Panc1 (cell line): ENCODE measurements around the gene SLC4A4. TPM values are rescaled to one million over a fixed set of nuclear protein-coding genes. Genes with fewer than 3 reads are reported as not detected.

ENCODE experiments used
- ATAC-seq: fragments of 200-7000 bp; cut with Tn5 transposase; 2 replicates; pipeline ENCODE4 v1.9.1; 2020; ENCODE audit warnings: mild to moderate bottlenecking, moderate library complexity
- BruUV-seq: library from RNA; stranded (reverse); fragments of 400-500 nt; replicated peaks from 2 replicates; lab custom pipeline; 2021; lab: Mats Ljungman, UMichigan
- CTCF ChIA-PET: fragments of 300-600 bp; sonication (Branson Sonifier 250); formaldehyde crosslinking; loops from one replicate; lab custom pipeline; 2022; ENCODE audit warnings: antibody characterized with exemption; lab: Charles Lee
- POLR2A ChIA-PET: fragments of 300-600 bp; sonication (Branson Sonifier 250); formaldehyde crosslinking; loops from one replicate; lab custom pipeline; 2022; ENCODE audit warnings: antibody characterized with exemption; lab: Charles Lee
- DNase-seq: peaks from one replicate; pipeline ENCODE4 v3.0.0-alpha.2; 2010; ENCODE audit warnings: low read depth, low spot score
- H3K27ac ChIP-seq: 2 replicates; pipeline ENCODE4 v1.5.1; 2011; ENCODE audit warnings: mild to moderate bottlenecking, low read length, inconsistent platforms
- H3K27me3 ChIP-seq: fragments of 200-500 bp; sonication (Bioruptor generic); 2 replicates; pipeline ENCODE4 v1.6.0; 2014; ENCODE audit warnings: low read length, inconsistent platforms; ENCODE audit not compliant: control insufficient read depth, insufficient read depth
- H3K36me3 ChIP-seq: fragments of 200-500 bp; sonication (Bioruptor generic); 2 replicates; pipeline ENCODE4 v1.5.1; 2014; ENCODE audit warnings: inconsistent platforms, mild to moderate bottlenecking, low read length, moderate library complexity; ENCODE audit not compliant: control insufficient read depth, insufficient read depth
- H3K4me1 ChIP-seq: 2 replicates; pipeline ENCODE4 v1.5.1; 2011; ENCODE audit warnings: inconsistent platforms, mild to moderate bottlenecking, low read length, moderate library complexity; ENCODE audit not compliant: control insufficient read depth, insufficient read depth
- H3K4me3 ChIP-seq, 2 experiments: 2 replicates each; pipeline ENCODE4 v1.5.1; 2011 to 2012; ENCODE audit warnings: low read depth in 2 of 2, low read length in 2 of 2, mild to moderate bottlenecking in 2 of 2, inconsistent platforms in 1 of 2, moderate library complexity in 1 of 2
- H3K9me3 ChIP-seq: fragments of 200-500 bp; sonication (Bioruptor generic); 2 replicates; pipeline ENCODE4 v1.5.1; 2014; ENCODE audit warnings: low read depth, mild to moderate bottlenecking, inconsistent platforms, low read length, moderate library complexity; ENCODE audit not compliant: control insufficient read depth, insufficient read depth
- POLR2AphosphoS5 ChIP-seq: IDR thresholded peaks from 2 replicates; pipeline ENCODE4 v1.6.1; 2012; ENCODE audit warnings: mild to moderate bottlenecking, low read depth, low read length, moderate library complexity
- SIN3A ChIP-seq: IDR thresholded peaks from 2 replicates; pipeline ENCODE4 v1.6.1; 2012; ENCODE audit warnings: low read depth, mild to moderate bottlenecking, low read length, moderate library complexity, borderline replicate concordance; ENCODE audit not compliant: insufficient read depth
- TCF7L2 ChIP-seq: IDR thresholded peaks from 2 replicates; pipeline ENCODE4 v1.6.1; 2011; ENCODE audit warnings: mild to moderate bottlenecking, low read depth, low read length, inconsistent platforms
- in situ Hi-C: cut with HindIII; loops from 2 replicates; pipeline ENCODE4 v1.10.0; 2016; ENCODE audit warnings: low sequenced_read_pairs, low pct_unique_long_range_greater_than_20kb
- intact Hi-C: fragments of 100-400 bp; cut with micrococcal nuclease; formaldehyde crosslinking; loops from one replicate; pipeline ENCODE4 v1.10.0; 2022; ENCODE audit not compliant: unreplicated experiment
- total RNA-seq: library from RNA; stranded (reverse); gene quantifications from one replicate; pipeline ENCODE4 v1.2.1, GENCODE V29; 2021; ENCODE audit not compliant: unreplicated experiment
- TF ChIP-seq, protein P1 (sequence below): fragments of 450-650 bp; IDR thresholded peaks from 2 replicates; pipeline ENCODE4 v1.5.1; 2017; ENCODE audit warnings: mild to moderate bottlenecking
- TF ChIP-seq, protein P2 (sequence below), 2 experiments: IDR thresholded peaks; 2 replicates each; pipeline ENCODE4 v1.6.1; 2011 to 2012; ENCODE audit warnings: low read depth in 2 of 2, control low read depth in 1 of 2, low read length in 1 of 2, mild to moderate bottlenecking in 1 of 2, moderate library complexity in 1 of 2; ENCODE audit not compliant: insufficient read depth in 1 of 2

Gene SLC4A4
- total RNA-seq, 1 experiment from 2014 or later = 0.26 TPM

GRCh38 chr4:71592793-71593192 is 254.0 kb downstream of the SLC4A4 start:
- intact Hi-C loops = no loop called here
- Histone ChIP-seq H3K27ac (no peak overlapping the region), H3K4me1 (no peaks in the 10 kb centered on the region), H3K9me3 (no peaks in the 10 kb centered on the region), H3K27me3 (no peaks in the 10 kb centered on the region), H3K4me3 (no peak overlapping the region), H3K36me3 (no peaks in the 10 kb centered on the region)
- BruUV-seq = no TSS peak
- DNase-seq (no peak), ATAC-seq (no peak)
- ChIA-PET CTCF (no interaction called here), POLR2A (no interaction called here)
- TF ChIP-seq, protein P1, sequence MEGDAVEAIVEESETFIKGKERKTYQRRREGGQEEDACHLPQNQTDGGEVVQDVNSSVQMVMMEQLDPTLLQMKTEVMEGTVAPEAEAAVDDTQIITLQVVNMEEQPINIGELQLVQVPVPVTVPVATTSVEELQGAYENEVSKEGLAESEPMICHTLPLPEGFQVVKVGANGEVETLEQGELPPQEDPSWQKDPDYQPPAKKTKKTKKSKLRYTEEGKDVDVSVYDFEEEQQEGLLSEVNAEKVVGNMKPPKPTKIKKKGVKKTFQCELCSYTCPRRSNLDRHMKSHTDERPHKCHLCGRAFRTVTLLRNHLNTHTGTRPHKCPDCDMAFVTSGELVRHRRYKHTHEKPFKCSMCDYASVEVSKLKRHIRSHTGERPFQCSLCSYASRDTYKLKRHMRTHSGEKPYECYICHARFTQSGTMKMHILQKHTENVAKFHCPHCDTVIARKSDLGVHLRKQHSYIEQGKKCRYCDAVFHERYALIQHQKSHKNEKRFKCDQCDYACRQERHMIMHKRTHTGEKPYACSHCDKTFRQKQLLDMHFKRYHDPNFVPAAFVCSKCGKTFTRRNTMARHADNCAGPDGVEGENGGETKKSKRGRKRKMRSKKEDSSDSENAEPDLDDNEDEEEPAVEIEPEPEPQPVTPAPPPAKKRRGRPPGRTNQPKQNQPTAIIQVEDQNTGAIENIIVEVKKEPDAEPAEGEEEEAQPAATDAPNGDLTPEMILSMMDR = no peak
- TF ChIP-seq TCF7L2 = no peak
- TF ChIP-seq, protein P2, sequence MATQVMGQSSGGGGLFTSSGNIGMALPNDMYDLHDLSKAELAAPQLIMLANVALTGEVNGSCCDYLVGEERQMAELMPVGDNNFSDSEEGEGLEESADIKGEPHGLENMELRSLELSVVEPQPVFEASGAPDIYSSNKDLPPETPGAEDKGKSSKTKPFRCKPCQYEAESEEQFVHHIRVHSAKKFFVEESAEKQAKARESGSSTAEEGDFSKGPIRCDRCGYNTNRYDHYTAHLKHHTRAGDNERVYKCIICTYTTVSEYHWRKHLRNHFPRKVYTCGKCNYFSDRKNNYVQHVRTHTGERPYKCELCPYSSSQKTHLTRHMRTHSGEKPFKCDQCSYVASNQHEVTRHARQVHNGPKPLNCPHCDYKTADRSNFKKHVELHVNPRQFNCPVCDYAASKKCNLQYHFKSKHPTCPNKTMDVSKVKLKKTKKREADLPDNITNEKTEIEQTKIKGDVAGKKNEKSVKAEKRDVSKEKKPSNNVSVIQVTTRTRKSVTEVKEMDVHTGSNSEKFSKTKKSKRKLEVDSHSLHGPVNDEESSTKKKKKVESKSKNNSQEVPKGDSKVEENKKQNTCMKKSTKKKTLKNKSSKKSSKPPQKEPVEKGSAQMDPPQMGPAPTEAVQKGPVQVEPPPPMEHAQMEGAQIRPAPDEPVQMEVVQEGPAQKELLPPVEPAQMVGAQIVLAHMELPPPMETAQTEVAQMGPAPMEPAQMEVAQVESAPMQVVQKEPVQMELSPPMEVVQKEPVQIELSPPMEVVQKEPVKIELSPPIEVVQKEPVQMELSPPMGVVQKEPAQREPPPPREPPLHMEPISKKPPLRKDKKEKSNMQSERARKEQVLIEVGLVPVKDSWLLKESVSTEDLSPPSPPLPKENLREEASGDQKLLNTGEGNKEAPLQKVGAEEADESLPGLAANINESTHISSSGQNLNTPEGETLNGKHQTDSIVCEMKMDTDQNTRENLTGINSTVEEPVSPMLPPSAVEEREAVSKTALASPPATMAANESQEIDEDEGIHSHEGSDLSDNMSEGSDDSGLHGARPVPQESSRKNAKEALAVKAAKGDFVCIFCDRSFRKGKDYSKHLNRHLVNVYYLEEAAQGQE (IDR thresholded peaks at IDR 0.05; ENCODE audit: insufficient read depth in 1 of 2, low read depth in 2 of 2, low read length in 1 of 2) = no peak
- no peak for TF ChIP-seq SIN3A
- TF ChIP-seq POLR2AphosphoS5 = no peak
- in situ Hi-C loops = no loop called here

DNA sequence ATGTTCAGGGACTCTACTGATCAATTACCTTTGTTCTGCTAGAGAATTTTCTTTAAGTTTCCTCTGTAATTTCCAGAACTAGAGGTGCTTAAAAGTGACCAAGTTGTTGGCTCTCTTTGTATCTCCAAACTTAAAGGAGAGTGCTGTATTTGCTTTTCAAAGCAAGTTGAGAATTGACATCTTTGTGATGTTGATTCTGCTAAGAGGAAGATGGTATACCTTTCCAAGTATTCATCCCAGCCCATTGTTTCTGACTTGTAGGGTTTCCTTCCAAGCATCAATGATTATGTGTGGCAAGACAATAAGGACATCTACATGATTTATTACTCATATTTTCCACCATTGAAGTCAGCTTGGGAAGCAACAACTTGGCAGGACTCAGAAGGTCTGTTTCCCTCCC is 254.5 kb downstream of the SLC4A4 start:
- H3K4me1 ChIP-seq = no peaks in the 10 kb centered on the region
- H3K36me3 ChIP-seq = no peaks in the 10 kb centered on the region
- no peaks in the 10 kb centered on the region for H3K9me3 ChIP-seq
- DNase-seq = no peak
- no TSS peak for BruUV-seq
- ChIA-PET CTCF (no interaction called here), POLR2A (no interaction called here)
- intact Hi-C loops = no loop called here
- ATAC-seq = no peak
- TF ChIP-seq TCF7L2 (no peak), POLR2AphosphoS5 (no peak), SIN3A (no peak)
- TF ChIP-seq, protein P1 = no peak
- TF ChIP-seq, protein P2 (IDR thresholded peaks at IDR 0.05; ENCODE audit: insufficient read depth in 1 of 2, low read depth in 2 of 2, low read length in 1 of 2) = no peak
- no peaks in the 10 kb centered on the region for H3K27me3 ChIP-seq
- no peak overlapping the region for H3K27ac ChIP-seq
- no peak overlapping the region for H3K4me3 ChIP-seq
- in situ Hi-C loops = no loop called here
